Measurements from ENCODE around the gene SYNM. TPM values are rescaled to one million over a fixed set of nuclear protein-coding genes. Genes with fewer than 3 reads are reported as not detected.

SYNM gene
- total and polyA plus RNA-seq, 2 of the 8 experiments (the other 6 are each of a cell fraction or from before 2014, with no cell fraction given) = 0.89 to 2.0 TPM

- Histone ChIP-seq H3K23me2 (ENCODE audit: low read depth, low read length) (no peaks in the 10 kb centered on the region), H2AK5ac (ENCODE audit: low read depth, low read length) (no peak overlapping the region), H3K9ac (replicated peaks in 1 of 4; ENCODE audit: extremely low read depth in 1 of 4, low read depth in 3 of 4, low read length in 3 of 4) (no peak overlapping the region), H2BK20ac (ENCODE audit: low read length) (no peak overlapping the region), H3K4ac (replicated peaks; ENCODE audit: insufficient read length, low read depth, low read length) (no peak overlapping the region), H4K91ac (replicated peaks; ENCODE audit: insufficient read length, low read length) (no peak overlapping the region), H2AFZ (ENCODE audit: low read length) (no peak overlapping the region), H3K14ac (ENCODE audit: insufficient read length) (no peak overlapping the region), H2BK5ac (ENCODE audit: low read depth, low read length) (no peak overlapping the region), H3K36me3 (ENCODE audit: control insufficient read depth in 2 of 4, insufficient read depth in 4 of 4, low read length in 3 of 4) (no peaks in the 10 kb centered on the region; a peak in 1 of 8 replicates), H2BK120ac (replicated peaks; ENCODE audit: low read depth, low read length) (no peak overlapping the region), H4K20me1 (replicated peaks in 1 of 2; ENCODE audit: control insufficient read depth in 1 of 2, insufficient read depth in 2 of 2, low read length in 2 of 2) (no peaks in the 10 kb centered on the region), H3K4me1 (replicated peaks in 1 of 4; ENCODE audit: control insufficient read depth in 3 of 4, insufficient read depth in 4 of 4, low read length in 3 of 4) (no peaks in the 10 kb centered on the region; a peak in 1 of 7 replicates), H3K23ac (ENCODE audit: insufficient read length) (no peak overlapping the region), H3K79me1 (ENCODE audit: low read depth, low read length) (no peaks in the 10 kb centered on the region), H2BK15ac (ENCODE audit: low read length) (no peak overlapping the region), H3K27me3 (replicated peaks in 1 of 4; ENCODE audit: control insufficient read depth in 3 of 4, extremely low read depth in 1 of 4, insufficient read depth in 3 of 4, low read length in 3 of 4) (no peaks in the 10 kb centered on the region), H3K79me2 (ENCODE audit: control insufficient read depth in 1 of 2, insufficient read depth in 2 of 2, low read length in 2 of 2) (no peaks in the 10 kb centered on the region), H2BK12ac (ENCODE audit: low read depth, low read length) (no peak overlapping the region), H3K18ac (ENCODE audit: extremely low read depth, low read length) (no peak overlapping the region), H4K5ac (ENCODE audit: insufficient read length, low read depth, low read length) (no peak overlapping the region), H3K4me3 (ENCODE audit: extremely low read depth in 1 of 4, insufficient read depth in 2 of 4, low read depth in 3 of 4, low read length in 4 of 4) (no peak overlapping the region), H3K9me3 (ENCODE audit: insufficient read depth in 2 of 2, low read depth in 1 of 2, low read length in 1 of 2) (no peaks in the 10 kb centered on the region), H3K27ac (ENCODE audit: low read depth, low read length) (no peak overlapping the region), H3K4me2 (ENCODE audit: insufficient read depth in 1 of 2, low read depth in 2 of 2, low read length in 2 of 2) (no peak overlapping the region), H3K56ac (replicated peaks; ENCODE audit: insufficient read length, low read depth, low read length) (no peak overlapping the region), H4K8ac (ENCODE audit: extremely low read depth, insufficient read depth, low read length) (no peak overlapping the region)
- 92% methylated on average over 3 of the region's 3 CpGs; no CpG with 5 or more reads in 1 of the 2 experiments for WGBS, 2 experiments (ENCODE audit: extremely low coverage in 1 of 2, insufficient coverage in 1 of 2, insufficient read length in 1 of 2, insufficient replicate concordance in 2 of 2, low coverage in 1 of 2, low lambda C conversion rate in 2 of 2, missing lambda C conversion rate in 1 of 2)
- no peak for DNase-seq (ENCODE audit: low read depth in 1 of 2, low spot score in 2 of 2)
- no peak for FAIRE-seq
- POLR2A ChIA-PET (ENCODE audit: partially characterized antibody) = no interaction called here
- CTCF ChIA-PET (ENCODE audit: partially characterized antibody) = interaction anchor here (1.0 kb wide), 1 partner anchor 40 kb away, joined by 3 read pairs; no protein-coding TSS in a partner anchor
- TF ChIP-seq BRCA1 (IDR thresholded peaks at IDR 0.05; ENCODE audit: low read depth, low read length) (no peak), CREB1 (IDR thresholded peaks at IDR 0.05) (no peak), FOSL1 (IDR thresholded peaks at IDR 0.05; ENCODE audit: insufficient read depth, low read depth, low read length) (no peak)
Measured at GRCh38 chr15:99172989-99173388, 68.1 kb downstream of the SYNM start.
